HG02852 (cell line): ENCODE data around the gene TYMS.

Experiments
- ATAC-seq: cut with Tn5 transposase; IDR thresholded peaks from one replicate; pipeline ENCODE4 v1.9.1; 2021; ENCODE audit warnings: mild to moderate bottlenecking, moderate library complexity; ENCODE audit not compliant: unreplicated experiment

TYMS gene

DNA sequence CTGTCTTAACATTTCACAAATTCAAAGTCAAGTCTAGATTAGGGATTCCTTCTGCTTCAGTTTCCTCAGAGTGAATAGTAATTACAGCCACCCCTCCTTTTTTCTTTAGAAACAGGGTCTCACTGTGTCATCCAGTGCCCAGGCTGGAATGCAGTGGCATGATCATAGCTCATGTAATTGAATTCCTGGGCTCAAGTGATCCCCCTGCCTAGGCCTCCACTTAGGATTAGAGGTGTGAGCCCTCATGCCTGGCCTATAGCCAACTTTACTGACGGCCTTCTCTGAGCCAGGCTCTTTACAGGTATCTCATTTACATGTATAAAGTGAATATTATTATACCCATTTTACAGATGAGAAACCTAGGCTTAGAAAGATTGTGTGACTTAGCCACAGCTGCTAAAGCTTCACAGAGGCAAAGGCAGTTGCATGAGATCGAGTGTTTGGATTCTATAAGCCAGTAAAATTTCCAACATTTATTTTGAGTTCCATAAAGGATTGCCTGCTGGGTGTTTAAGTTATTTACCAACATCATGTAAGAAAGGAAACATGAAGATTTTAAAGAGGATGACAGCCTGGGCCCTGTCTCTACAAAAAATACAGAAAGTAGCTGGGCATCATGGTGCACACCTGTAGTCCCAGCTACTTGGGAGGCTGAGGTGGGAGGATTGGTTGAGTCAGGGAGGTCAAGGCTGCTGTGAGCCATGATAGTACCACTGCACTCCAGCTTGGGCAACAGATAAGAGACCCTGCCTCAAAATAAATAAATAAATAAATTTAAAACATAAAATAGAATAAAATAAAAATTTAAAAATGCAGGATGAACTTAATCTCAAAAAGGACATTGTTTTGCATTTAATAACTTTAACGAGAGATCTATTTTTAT lies 53.2 kb downstream of the TYMS start:
- ATAC-seq, result no peak

- peak; percentile 5 for ATAC-seq
Observed at GRCh38 chr18:711310-711656, 53.8 kb downstream of the TYMS start.

GRCh38 chr18:711657-712400 lies 54.4 kb downstream of the TYMS start:
- ATAC-seq, result peak; percentile 74

DNA sequence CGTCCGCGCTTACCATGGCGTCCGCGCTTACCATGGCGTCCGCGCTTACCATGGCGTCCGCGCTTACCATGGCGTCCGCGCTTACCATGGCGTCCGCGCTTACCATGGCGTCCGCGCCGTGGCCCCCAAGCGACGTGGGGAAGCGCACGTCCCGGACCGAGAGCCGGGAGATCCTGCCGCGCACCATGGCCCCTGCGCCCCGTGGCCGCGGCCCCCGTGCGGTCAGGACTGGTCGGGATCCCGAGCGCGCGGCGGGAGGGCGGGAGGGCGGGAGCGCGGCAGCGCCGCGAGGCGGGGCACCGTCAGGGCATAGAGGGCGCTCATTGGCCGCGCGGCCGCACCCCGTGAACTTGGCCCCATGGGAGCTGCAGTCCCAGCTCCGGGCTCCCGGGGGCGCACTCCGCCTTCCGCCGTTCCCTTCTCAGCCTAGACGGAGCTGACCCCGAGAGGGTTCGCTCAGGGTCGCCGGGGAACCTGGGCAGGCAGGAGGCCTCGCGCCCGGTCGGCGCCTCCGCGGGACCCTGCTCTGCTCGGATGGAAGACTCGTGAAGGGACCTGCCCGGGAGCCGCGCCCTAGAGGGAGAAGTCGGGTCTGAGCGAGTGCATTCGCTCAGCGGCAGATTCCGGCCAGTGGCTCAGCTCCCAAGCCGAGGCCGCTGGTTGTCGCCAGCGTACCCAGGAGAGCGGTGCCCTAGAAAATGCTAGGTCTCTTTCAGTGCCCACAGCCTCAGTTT lies 55.1 kb downstream of the TYMS start, which contains the start of gene ENOSF1:
Gene ENOSF1 (minus strand): TSS at position 230 of the 734 bp plus-strand sequence. CDS start 43 bp downstream, at position 187.
- peak; percentile 82 for ATAC-seq

DNA sequence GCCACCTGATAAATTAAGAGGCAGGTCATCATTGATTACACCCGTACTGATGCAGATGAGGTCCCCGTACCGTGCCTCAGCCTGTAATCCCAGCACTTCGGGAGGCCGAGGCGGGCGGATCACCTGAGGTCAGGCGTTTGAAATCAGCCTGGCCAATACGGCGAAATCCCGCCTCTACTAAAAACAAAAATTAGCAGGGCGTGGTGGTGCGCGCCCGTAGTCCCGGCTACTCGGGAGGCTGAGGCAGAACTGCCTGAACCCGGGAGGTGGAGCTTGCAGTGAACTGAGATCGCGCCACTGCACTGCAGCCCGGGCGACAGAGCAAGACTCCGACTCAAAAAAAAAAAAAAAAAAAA lies 55.7 kb downstream of the TYMS start:
- no peak for ATAC-seq

DNA sequence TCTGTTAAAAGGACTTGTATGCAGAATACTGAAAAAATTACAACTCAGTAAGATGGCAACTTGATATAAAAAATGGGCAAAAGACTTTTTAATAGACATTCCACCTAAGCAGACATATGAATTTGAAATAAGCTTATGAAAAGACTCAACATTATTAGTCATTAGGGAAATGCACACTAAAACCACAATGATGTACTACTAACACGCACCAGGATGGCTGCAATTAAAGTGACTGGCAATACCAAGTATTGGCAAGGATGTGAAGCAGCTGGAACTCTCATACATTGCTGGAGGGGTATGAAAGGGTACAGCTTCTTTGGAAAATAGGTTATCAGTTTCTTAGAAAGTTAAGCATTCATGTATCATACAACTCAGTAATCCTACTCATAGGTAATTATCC lies 58.2 kb downstream of the TYMS start:
- ATAC-seq, result no peak

DNA sequence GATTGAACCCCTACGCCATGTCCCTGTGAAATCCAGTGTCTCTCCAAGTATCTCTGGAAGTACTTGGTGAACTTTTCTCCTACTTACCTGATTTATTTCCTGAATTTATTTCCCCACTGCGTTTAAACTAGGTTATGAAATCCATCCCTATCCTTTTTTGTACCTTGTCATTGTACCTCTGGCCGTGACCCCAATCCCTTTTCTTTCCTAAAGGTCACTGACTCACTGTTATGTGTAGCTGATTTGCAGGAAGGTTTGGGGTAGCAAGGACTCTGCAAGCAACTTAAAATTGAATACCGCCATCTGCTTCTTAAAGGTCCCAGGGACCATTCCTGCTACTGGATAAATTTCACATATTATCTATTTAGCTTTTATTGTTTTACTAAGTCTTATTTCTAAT lies 59.5 kb downstream of the TYMS start:
- no peak for ATAC-seq
